ENCODE data around the gene FOXE1. TPM values are rescaled to one million over a fixed set of nuclear protein-coding genes. Genes with fewer than 3 reads are reported as not detected.

Gene FOXE1
- total RNA-seq, 1 donor from 2014 or later, result not detected

DNA sequence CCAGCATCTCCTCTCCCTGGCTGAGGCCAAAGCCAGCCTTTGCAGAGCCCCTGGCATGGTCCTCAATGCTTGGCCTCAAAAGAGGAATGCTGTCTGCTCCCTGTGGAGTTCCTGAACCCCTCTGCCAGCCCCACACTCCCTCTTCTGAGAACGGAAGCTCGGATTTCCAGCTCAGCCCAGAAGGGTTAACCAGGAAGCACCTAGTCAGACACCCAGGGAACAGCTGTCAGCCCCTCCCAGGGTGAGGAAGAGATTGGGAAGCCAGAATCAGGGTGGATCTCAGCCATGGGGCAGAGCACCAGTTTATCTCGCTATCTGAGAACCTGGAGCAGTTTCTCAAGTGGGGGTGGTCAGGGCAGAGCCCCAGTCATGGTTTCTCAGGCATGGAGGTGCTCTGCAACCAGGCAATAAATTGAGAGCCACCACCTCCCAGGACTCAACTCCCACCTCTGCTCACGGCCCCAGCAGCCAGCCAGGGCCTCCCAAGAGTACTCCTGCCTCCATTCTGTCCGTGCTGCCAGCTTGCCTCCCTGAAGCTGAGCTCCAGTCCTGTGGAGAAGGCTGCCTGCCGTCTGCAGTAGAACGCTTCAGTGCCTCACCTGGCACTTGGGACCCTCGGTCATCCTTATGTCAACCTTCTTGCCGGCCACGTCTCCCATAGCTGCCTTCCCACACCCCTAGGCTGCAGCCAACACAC lies 7.6 kb downstream of the FOXE1 start:
- no peak for FAIRE-seq

DNA sequence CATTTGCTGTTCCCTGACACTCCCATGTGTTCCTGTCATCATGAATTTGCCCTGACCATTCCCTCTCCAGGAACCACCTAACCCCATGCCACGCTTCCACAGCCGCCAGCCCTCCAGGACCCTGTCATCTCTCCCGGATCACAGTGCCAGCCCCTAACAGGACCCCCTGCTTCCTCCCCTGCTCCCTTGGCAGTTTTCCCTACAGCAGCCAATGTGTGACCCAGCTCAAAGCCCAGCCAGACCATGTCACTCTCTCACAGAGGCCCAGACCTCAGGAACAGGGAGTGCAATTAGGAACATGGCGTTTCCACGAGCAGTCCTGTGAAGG lies 8.1 kb downstream of the FOXE1 start:
- no peak for DNase-seq (ENCODE audit: low spot score in 2 of 2)
- no peak for FAIRE-seq

More for the DNA sequence above, 7.6 kb downstream of the FOXE1 start:
- no peak for DNase-seq (ENCODE audit: low spot score in 2 of 2)

DNA sequence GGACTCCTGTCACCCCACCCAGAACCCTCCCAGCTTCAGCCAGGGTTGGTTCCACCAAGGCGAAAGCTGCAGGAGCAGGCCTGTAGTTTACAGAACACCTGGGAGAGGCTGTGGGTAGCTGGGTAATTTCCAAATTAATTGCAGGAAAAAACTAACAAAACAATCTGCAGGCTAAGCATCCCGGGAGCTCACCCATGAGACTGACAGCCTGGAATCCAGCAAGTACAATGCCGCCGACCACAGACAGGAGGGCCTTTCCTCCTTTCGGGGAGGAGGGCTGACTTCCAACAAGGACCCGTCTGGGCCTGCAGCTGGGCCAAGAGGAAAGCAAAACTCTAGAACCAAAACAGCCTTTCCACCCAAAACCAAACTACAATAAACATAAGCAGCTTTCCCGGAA lies 10.3 kb downstream of the FOXE1 start:
- FAIRE-seq, result no peak
- no peak for DNase-seq (ENCODE audit: low spot score in 2 of 2)

DNA sequence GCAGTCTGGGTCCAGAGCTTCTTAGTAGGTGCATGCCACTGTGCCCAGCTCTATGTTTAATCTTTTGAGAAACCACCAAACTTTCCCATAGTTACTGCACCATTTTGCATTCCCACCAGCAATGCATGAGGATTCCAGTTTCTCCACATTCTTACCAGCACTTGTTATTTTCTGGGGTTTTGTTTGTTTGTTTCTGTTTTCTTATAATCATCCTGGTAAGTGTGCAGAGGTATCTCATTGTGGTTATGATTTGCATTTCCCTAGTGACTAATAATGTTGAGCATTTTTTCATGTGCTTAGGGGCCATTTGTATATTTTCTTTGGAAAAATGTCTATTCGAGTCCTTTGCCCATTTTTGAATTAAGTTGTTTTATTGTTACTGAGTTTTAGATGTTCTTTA lies 11.4 kb downstream of the FOXE1 start:
- no peak for DNase-seq (ENCODE audit: low spot score in 2 of 2)

DNA sequence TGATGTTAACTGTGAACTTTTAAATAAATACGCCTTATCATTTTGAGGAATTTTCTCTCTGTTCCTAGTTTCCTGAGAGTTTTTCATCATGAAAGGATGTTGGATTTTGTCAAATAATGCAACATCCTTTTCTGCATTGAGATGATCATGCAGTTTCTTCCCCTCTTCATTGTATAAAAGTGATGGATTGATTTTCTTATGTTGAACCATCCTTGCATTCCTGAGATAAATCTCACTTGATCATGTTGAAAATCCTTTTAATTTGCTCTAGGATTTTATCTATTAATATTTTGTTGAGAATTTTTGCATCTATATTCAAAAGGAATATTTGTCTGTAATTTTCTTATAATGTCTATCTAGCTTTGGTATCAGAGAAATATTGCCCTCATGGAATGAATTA lies 13.3 kb downstream of the FOXE1 start:
- FAIRE-seq, result no peak
- no peak for DNase-seq (ENCODE audit: low spot score in 2 of 2)

More for the DNA sequence above, 11.4 kb downstream of the FOXE1 start:
- no peak for FAIRE-seq

DNA sequence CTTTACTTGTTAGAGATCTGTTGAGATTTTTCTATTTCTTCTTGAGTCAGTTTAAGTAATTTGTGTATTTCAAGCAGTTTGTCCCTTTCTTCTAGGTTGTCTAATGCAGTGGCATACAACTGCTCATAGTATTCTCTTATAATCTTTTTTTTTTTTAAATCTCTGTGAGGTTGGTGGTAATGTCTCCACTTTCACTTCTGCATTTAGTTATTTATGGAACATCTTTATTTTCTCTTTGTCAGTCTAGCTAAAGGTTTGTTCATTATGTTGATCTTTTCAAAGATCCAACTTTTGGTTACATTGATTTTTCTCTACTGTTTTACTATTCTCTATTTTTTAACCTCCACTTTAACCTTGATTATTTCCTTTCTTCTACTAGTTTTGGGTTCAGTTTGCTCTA lies 13.8 kb downstream of the FOXE1 start:
- FAIRE-seq (no peak), DNase-seq (ENCODE audit: low spot score in 2 of 2) (no peak)

DNA sequence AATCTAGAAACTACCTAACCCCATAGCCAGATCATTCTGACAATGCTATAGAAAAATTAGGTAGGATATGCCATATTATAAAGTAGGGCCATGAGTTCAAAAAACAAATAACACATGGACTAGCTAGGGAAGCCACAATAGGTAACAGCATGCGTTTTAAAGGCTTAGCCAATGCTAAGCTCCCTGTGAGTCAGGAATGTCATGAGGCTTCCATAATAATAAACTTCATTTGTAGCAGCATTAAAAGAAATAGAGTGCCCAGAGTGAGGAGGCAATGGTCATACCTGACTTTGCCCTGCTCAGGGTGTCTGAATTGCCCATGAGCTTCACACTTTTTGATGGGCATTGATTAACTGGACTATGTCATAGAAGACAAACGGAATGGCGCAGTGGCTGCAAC lies 15.8 kb downstream of the FOXE1 start:
- FAIRE-seq, result no peak
- DNase-seq (ENCODE audit: low spot score in 2 of 2), result no peak

DNA sequence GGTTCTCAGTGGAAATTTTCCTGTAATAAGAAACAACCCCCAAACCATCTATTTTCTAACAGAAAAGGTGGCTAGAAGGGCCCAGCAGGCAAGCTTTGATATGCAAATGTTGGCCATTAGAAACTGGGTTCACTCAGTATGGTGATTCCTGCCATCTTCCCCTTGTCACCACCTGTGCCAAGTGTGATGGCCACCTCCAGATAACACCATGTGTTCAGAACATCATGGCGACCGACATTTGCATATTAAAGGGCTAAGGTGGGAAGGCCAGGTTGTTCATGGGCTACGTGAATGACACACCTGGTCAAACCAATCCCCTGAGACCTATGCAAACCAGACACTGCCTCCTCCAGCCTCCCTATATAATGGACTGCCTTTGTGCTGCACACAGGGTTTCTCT lies 20.4 kb downstream of the FOXE1 start:
- FAIRE-seq (no peak), DNase-seq (ENCODE audit: low spot score in 2 of 2) (no peak)

DNA sequence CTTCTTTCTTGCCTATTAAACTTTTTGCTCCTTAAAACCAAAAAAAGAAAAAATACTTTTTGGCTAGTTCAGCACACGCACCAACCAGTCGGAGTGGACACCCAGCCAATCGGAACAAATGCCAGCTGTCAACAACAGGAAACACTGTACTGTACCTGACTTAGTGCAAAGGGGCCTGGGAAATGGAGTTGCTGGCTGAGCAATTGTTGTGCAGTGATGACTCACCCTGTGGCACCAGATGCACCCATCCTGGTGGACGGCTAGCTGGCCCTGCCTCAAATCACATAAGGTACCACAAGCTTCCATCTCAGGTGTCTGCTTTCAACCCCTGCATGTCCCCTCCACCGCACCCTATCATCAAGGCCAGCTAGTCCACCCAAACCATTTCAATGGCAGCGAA lies 20.9 kb downstream of the FOXE1 start:
- FAIRE-seq (no peak), DNase-seq (ENCODE audit: low spot score in 2 of 2) (no peak)

DNA sequence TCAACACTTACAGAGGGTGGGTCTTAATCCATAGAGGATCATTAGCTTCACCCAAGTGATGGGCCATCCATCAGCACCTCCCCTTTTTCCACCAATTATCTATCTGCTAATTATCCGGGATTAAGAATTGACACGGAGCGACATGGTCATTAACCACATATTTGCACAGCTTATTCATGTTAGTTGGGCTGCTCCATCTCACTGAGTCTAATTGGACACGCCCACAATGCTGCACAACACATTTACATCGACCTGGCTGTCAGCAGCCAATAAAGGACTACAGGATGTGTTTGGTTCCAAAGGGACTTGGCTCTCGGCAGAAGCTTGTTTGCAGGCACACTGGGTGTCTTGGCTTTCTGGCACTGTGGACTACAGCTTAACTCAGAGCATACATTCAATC lies 21.6 kb downstream of the FOXE1 start:
- FAIRE-seq, result no peak

DNA sequence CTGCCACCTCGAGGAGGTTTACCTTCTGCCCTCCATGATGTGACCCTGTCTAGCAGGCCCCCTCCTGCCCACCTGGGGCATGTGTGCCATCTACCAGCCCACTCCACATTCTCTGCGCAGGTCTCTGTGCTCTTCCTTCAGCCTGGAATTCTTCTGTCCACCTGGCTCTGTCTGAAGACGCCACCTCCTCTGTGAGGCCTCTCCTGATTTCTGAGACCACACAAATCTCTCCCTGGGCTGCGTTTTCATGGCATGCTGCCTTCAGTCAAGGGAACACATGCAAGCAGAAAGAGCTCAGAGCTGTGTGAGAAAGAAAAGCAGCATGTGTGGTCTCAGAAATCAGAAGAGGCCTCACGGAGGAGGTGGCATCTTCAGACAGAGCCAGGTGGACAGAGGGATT lies 22.1 kb downstream of the FOXE1 start:
- FAIRE-seq, result no peak

More for the DNA sequence above, 21.6 kb downstream of the FOXE1 start:
- no peak for DNase-seq (ENCODE audit: low spot score in 2 of 2)

DNA sequence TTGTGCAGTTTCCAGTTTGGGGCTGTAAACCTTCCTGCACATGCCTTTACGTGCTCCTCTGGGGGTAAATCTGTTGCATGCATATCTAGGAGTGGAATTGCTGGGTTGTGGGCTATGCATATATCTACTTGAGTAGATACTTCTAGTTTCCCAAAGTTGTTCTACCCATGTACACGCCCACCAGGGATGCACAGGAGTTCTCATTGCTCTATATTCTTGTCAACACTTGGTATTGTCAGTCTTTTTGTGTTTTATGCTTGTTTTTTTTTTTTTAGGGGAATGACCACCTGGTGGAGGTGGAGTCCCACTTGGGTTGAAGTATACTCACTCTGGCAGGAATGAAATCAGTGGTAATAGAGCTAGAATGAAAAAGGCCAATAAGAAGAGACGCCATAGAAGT lies 23.0 kb downstream of the FOXE1 start:
- FAIRE-seq (no peak), DNase-seq (ENCODE audit: low spot score in 2 of 2) (no peak)

More for the DNA sequence above, 22.1 kb downstream of the FOXE1 start:
- DNase-seq (ENCODE audit: low spot score in 2 of 2), result no peak

DNA sequence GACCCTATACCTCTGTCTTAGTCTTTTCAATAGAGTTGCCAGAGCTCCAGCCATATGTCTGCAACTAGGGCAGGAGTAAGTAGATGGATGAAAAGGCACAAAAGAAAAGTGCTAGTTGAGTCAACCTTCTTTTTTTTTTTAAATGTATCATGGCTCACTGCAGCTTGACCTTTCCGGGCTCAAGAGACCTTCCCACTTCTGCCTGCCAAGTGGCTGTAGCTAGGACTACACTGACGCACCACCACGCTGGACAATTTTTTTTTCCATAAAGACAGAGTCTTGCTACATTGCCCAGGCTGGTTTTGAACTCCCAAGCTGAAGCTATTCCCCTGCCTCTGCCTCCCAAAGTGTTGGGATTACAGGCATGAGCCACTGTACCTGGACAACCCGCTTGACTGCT lies 27.3 kb downstream of the FOXE1 start:
- DNase-seq (ENCODE audit: low spot score in 2 of 2), result no peak
- FAIRE-seq, result no peak

DNA sequence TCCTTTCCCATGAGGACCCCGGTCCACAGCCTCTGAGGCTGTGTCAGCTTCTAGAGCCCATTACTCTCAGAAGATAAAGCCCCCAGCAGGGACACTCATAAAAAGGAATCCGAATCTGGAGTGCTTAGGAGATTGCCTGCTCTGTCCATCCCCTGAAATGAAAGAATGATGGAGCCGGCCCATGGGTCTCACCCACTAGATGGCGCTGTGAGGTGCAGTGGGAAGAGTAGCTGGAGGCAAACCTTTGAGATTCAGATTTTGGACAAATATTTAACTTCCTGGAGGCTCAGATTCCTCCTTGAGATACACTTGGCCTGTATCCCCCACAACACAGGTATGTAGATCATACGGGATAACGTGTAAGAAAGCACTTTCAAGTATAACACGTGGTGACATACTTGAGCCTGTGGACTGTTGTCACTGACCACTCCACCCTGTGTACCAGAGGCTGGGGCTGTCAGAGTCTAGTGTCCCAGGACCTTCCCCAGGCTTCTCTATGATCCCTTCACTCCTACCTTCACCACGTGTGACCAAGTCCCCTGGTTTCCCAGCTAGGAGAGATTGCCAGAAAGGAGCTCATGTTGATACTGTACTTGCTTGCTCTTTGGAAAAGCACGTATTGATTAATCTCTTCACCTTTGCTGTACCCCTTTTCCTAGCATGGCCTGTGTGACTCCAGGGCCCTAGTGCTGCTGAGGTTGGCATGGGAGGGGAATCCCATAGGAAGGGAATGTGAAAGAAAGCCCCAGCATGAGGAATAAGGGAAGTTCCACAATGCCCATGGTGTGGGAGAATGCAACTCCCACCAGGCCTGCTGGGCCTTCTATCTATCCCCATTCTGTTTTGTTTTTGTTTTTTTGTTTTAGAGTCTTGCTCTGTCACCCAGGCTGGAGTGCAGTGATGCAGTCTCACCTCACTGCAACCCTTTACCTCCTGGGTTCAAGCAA lies 37.2 kb downstream of the FOXE1 start:
- DNase-seq (ENCODE audit: low spot score in 2 of 2) (no peak), FAIRE-seq (no peak)

DNA sequence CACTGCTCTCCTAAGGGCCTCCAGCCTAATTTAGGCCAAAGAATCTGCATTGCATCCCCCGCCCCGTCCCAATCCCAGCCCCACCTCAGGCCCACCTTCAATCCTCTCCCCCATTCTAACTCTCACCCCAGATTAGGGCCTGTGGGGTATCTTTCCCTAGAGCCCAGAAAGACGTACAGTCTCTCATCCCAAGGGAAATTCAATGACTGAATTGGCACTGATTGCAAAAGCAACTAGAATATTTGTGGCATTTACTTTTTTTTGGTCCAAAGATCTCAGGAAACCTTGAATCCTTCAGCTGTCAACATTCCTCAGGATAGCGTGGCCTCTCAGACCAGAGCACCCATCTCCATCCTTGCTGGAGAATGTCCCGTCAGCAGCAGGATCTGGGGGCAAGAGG lies 38.7 kb downstream of the FOXE1 start:
- FAIRE-seq (no peak), DNase-seq (ENCODE audit: low spot score in 2 of 2) (no peak)

DNA sequence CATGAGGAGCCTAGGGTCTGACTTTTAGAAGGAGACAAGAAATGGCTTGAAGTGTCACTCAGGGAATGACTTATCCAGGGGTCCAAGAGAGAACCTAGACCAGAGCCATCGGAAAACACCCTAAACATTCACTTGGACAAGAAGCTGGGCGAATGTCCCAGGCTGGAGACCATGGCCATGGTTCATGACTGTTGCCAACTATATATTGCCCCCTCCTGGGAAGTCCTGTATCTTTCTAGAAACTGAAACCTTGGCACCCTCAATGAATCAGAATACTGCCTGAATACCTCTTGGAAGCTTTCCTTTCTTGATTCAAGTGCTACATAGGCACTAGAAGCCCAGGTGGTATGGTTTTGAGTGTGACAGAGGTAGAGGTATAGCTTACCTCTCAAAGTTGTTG lies 39.4 kb downstream of the FOXE1 start:
- FAIRE-seq (no peak), DNase-seq (ENCODE audit: low spot score in 2 of 2) (no peak)

DNA sequence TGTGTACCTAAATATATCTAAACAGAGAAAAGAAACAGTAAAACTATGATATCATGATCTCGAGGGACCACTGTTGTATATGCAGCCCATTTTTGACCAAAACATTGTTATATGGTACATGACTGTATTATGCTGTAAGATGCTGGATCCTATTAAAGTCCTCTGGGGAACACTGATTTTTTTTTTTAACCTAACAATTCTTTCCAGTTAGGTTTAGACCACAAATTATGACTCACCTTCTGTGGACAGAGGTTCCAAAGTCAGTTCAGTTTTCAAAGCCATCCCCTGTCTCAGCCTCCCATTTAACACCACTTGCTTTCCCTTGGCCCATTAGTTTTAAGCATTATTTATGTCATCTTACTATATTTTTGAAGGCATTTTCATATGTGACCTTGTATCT lies 42.2 kb downstream of the FOXE1 start:
- FAIRE-seq (no peak), DNase-seq (ENCODE audit: low spot score in 2 of 2) (no peak)

DNA sequence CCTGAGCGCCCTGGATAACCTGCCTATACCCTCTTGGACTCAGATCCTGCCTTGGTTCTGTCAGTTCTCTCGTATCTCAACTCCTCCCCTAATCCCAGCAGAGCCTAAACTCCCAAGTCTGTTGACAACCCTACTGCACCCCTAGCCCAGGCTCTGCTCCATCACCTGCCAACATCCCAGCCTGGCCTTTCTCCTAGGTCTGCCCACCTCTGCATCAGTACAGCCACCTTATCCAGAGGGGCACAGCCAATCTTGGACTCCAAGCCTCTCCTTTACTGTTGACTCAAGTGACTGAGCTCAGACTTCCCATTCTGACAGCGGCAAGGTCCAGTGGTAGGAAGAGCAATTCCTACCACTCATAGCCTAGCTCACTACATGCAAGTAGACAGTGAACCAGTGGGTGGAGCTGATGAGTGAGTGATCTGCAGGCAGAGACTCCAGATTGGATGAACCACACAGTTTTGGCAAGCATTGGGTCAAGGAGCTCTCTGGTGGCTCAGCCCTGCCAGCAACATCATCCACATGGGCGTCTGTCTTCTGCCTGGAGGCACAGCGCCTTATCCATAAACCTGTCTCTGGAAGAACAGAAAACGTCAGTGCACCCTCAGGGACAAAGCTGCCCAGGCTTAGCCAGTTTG lies 42.8 kb downstream of the FOXE1 start:
- DNase-seq (ENCODE audit: low spot score in 2 of 2) (no peak), FAIRE-seq (no peak)

DNA sequence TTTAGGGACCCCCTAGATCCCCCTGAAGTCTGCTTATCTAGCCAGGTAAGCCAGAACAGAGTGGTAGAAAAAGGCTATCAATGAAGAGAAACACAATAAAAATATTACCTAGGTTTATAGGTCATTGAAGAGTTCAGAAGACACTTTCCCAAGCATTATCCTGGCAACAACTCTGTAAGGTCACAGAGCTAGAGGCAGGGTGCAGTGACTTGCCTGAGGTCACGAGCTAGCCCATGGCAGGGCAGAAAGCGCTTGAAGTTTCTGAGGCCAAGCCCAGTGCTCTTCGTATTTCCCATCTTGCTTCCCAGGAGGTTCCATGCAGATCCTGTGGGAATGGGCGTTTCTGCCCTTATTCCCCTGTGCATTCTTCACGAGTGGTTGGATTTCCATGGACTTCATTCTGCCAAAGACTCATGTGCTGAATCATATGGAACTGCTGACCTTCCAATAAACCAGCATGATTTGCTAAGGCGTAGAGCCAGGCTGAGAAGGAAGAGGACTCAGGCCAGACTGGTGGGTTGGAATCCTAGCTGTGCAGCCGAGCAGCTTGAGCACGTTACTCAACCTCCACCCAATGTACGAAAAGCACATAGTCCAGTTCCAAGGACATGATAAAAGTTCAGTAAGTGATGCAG lies 47.2 kb downstream of the FOXE1 start:
- DNase-seq (ENCODE audit: low spot score in 2 of 2) (no peak), FAIRE-seq (no peak)

DNA sequence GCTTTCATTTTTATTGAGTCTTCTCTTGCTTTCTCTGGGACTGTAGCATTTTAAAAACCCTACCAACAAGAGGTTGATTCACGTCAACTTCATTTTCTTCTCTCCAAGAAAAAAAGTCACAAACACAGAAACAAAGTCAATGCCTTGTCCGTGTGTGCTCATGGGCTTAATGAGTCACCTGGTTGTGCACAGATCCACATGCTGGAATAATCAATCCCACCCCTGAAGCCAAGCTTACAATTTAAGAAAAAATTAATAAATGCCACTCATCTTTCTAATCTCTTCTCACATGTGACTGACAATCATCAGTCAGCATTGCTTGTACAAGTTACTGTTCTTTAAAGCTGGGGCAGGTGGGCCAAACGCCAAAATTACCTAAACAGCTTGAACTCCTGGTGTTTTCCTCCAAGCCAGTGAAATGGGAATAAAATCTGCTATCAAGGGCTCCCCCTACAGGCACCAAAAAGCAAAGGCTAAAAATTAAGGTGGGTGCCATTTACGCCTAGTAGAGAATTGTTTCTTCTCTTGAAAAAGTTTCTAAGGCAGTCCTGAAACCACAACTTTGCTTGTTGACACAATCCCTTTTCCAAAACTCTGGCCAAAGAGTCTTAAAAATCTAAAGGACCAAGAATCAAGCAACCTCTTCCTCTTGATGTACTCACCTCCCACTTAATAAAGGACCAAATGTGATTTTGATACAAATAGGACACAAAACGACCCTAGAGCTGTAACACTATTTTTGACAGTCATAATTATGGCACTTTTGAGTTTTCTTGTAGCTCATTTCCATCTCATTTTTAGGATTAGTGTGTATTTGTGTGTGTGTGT lies 47.9 kb downstream of the FOXE1 start:
- FAIRE-seq (no peak), DNase-seq (ENCODE audit: low spot score in 2 of 2) (peak; percentile 12 to 52)

Measured in frontal cortex (tissue), 4 donors.